ENCODE data around the gene RPRD2. TPM values are rescaled to one million over a fixed set of nuclear protein-coding genes. Genes with fewer than 3 reads are reported as not detected.

RPRD2 gene
- total and polyA plus RNA-seq, 7 donors: 5.0 to 33.7 (median 22.1) TPM

GRCh38 chr1:150477320-150477719 is 113.4 kb downstream of the RPRD2 start:
- WGBS, 3 donors: 29 to 37% (median 33%) methylated on average over 1 of the region's 1 CpG
- no peak for TF ChIP-seq CTCF (IDR thresholded peaks at IDR 0.05)
- Histone ChIP-seq H3K4me3 (no peak overlapping the region), H3K27ac (peak overlapping the region; percentile 81), H3K27me3 (ENCODE audit: insufficient read depth in 3 of 3, low read length in 2 of 3) (no peaks in the 10 kb centered on the region), H3K4me1 (peaks cover 54% of the 10 kb centered on the region), H3K36me3 (ENCODE audit: insufficient read depth in 1 of 2, low read depth in 1 of 2) (peaks cover 0 to 3% of the 10 kb centered on the region in 2 donors), H3K9me3 (no peaks in the 10 kb centered on the region)
- DNase-seq (peak; percentile 26 to 81), ATAC-seq (peak; percentile 90 to 96 (median 94))
- intact Hi-C loops (cut with DNase I): loop anchor here in 1 of 2 donors (5.0 to 10.0 kb wide), 2 partner anchors 40 to 147 kb away; partner anchors contain the start of genes ENSA and FALEC

- H3K4me1 ChIP-seq: peaks cover 50% of the 10 kb centered on the region
- H3K36me3 ChIP-seq (ENCODE audit: insufficient read depth in 1 of 2, low read depth in 1 of 2): no peaks in the 10 kb centered on the region
- peak overlapping the region; percentile 81 for H3K27ac ChIP-seq
- H3K27me3 ChIP-seq (ENCODE audit: insufficient read depth in 3 of 3, low read length in 2 of 3): no peaks in the 10 kb centered on the region
- no peak overlapping the region for H3K4me3 ChIP-seq
- ATAC-seq (peak in 3 of 4 donors; percentile 21 to 38 (median 29)), DNase-seq (no peak)
- 31 to 42% (median 34%) methylated on average over 4 of the region's 4 CpGs for WGBS, 3 donors
- no peaks in the 10 kb centered on the region for H3K9me3 ChIP-seq
- intact Hi-C loops (cut with DNase I): loop anchor here in 1 of 2 donors (5.0 to 10.0 kb wide), 2 partner anchors 40 to 147 kb away; partner anchors contain the start of genes ENSA and FALEC
- TF ChIP-seq CTCF (IDR thresholded peaks at IDR 0.05): no peak
Measured at GRCh38 chr1:150477733-150478132, 113.8 kb downstream of the RPRD2 start.

GRCh38 chr1:150479370-150479769 is 115.4 kb downstream of the RPRD2 start:
- H3K4me3 ChIP-seq: no peak overlapping the region

GRCh38 chr1:150479927-150480352 is 116.0 kb downstream of the RPRD2 start:
- no peak overlapping the region for H3K27ac ChIP-seq
- WGBS, 3 donors: 70 to 73% (median 72%) methylated on average over 2 of the region's 2 CpGs
- no peaks in the 10 kb centered on the region for H3K27me3 ChIP-seq (ENCODE audit: insufficient read depth in 3 of 3, low read length in 2 of 3)
- intact Hi-C loops (cut with DNase I): loop anchor here (5.0 to 10.0 kb wide), 2 partner anchors 37 to 145 kb away; partner anchors contain the start of genes ENSA (in 2 of the 2) and FALEC (in 1 of the 2)
- H3K4me1 ChIP-seq: peaks cover 31% of the 10 kb centered on the region
- no peak for TF ChIP-seq CTCF (IDR thresholded peaks at IDR 0.05)
- DNase-seq (no peak), ATAC-seq (no peak)
- no peaks in the 10 kb centered on the region for H3K9me3 ChIP-seq
- no peaks in the 10 kb centered on the region for H3K36me3 ChIP-seq (ENCODE audit: insufficient read depth in 1 of 2, low read depth in 1 of 2)
- no peak overlapping the region for H3K4me3 ChIP-seq

More at GRCh38 chr1:150479370-150479769, 115.4 kb downstream of the RPRD2 start:
- H3K9me3 ChIP-seq: no peaks in the 10 kb centered on the region
- peaks cover 36% of the 10 kb centered on the region for H3K4me1 ChIP-seq
- no peaks in the 10 kb centered on the region for H3K36me3 ChIP-seq (ENCODE audit: insufficient read depth in 1 of 2, low read depth in 1 of 2)
- DNase-seq: no peak
- H3K27me3 ChIP-seq (ENCODE audit: insufficient read depth in 3 of 3, low read length in 2 of 3): no peaks in the 10 kb centered on the region
- intact Hi-C loops (cut with DNase I): loop anchor here in 1 of 2 donors (5.0 to 10.0 kb wide), 2 partner anchors 38 to 145 kb away; partner anchors contain the start of genes ENSA and FALEC
- no peak overlapping the region for H3K27ac ChIP-seq
- ATAC-seq: no peak
- 64 to 78% (median 71%) methylated on average over 4 of the region's 4 CpGs for WGBS, 3 donors
- TF ChIP-seq CTCF (IDR thresholded peaks at IDR 0.05): no peak
